ENCODE results near the gene AKR1B15. TPM values are rescaled to one million over a fixed set of nuclear protein-coding genes. Genes with fewer than 3 reads are reported as not detected.

Gene AKR1B15
- total and polyA plus RNA-seq, 5 experiments from 2014 or later = not detected

GRCh38 chr7:134613623-134614347 lies 64.9 kb downstream of the AKR1B15 start:
- Mint-ChIP-seq H3K36me3 (no peaks in the 10 kb centered on the region), H3K27ac (no peak overlapping the region), H3K27me3 (peaks cover 14 to 35% (median 21%) of the 10 kb centered on the region in 5 donors), H3K4me1 (peaks cover 0 to 1% (median 0%) of the 10 kb centered on the region in 4 donors), H3K4me3 (no peak overlapping the region), H3K9me3 (peaks cover 0 to 6% (median 0%) of the 10 kb centered on the region in 9 donors)
- ATAC-seq (no peak), DNase-seq (no peak)
- POLR2A ChIA-PET = no interaction called here

GRCh38 chr7:134616611-134617010 lies 67.7 kb downstream of the AKR1B15 start:
- H3K9me3 Mint-ChIP-seq = peaks cover 0 to 6% (median 0%) of the 10 kb centered on the region in 9 donors
- no peak overlapping the region for H3K27ac Mint-ChIP-seq
- H3K27me3 Mint-ChIP-seq = peaks cover 10 to 26% (median 20%) of the 10 kb centered on the region in 5 donors
- no peak for ATAC-seq
- POLR2A ChIA-PET = no interaction called here
- no peak for DNase-seq
- H3K36me3 Mint-ChIP-seq = no peaks in the 10 kb centered on the region
- peaks cover 0 to 1% (median 0%) of the 10 kb centered on the region in 4 donors for H3K4me1 Mint-ChIP-seq
- peak overlapping the region in 1 of 10 donors; percentile 4 for H3K4me3 Mint-ChIP-seq

- H3K4me1 Mint-ChIP-seq = peaks cover 0 to 1% (median 0%) of the 10 kb centered on the region in 4 donors
- no peaks in the 10 kb centered on the region for H3K9me3 Mint-ChIP-seq
- POLR2A ChIA-PET = no interaction called here
- peaks cover 17 to 40% (median 33%) of the 10 kb centered on the region in 5 donors for H3K27me3 Mint-ChIP-seq
- H3K27ac Mint-ChIP-seq = no peak overlapping the region
- ATAC-seq (no peak), DNase-seq (no peak)
- H3K36me3 Mint-ChIP-seq = no peaks in the 10 kb centered on the region
- H3K4me3 Mint-ChIP-seq = no peak overlapping the region
Measured at GRCh38 chr7:134618756-134619530, 70.0 kb downstream of the AKR1B15 start.

- ATAC-seq = no peak
- POLR2A ChIA-PET = no interaction called here
- no peaks in the 10 kb centered on the region for H3K9me3 Mint-ChIP-seq
- no peak for DNase-seq
- no peak overlapping the region for H3K4me3 Mint-ChIP-seq
- H3K4me1 Mint-ChIP-seq = peaks cover 0 to 1% (median 0%) of the 10 kb centered on the region in 4 donors
- no peak overlapping the region for H3K27ac Mint-ChIP-seq
- H3K36me3 Mint-ChIP-seq = no peaks in the 10 kb centered on the region
- H3K27me3 Mint-ChIP-seq = peaks cover 14 to 42% (median 40%) of the 10 kb centered on the region in 5 donors
Measured at GRCh38 chr7:134619627-134620331, 70.9 kb downstream of the AKR1B15 start.

- H3K27me3 Mint-ChIP-seq = peaks cover 17 to 46% (median 37%) of the 10 kb centered on the region in 5 donors
- ATAC-seq (no peak), DNase-seq (no peak)
- H3K36me3 Mint-ChIP-seq = no peaks in the 10 kb centered on the region
- H3K27ac Mint-ChIP-seq = no peak overlapping the region
- H3K4me3 Mint-ChIP-seq = no peak overlapping the region
- H3K4me1 Mint-ChIP-seq = no peaks in the 10 kb centered on the region
- H3K9me3 Mint-ChIP-seq = no peaks in the 10 kb centered on the region
- POLR2A ChIA-PET = no interaction called here
Measured at GRCh38 chr7:134622303-134622995, 73.5 kb downstream of the AKR1B15 start.

- Mint-ChIP-seq H3K27me3 (peaks cover 21 to 44% (median 42%) of the 10 kb centered on the region in 5 donors), H3K36me3 (no peaks in the 10 kb centered on the region), H3K9me3 (no peaks in the 10 kb centered on the region), H3K27ac (no peak overlapping the region), H3K4me3 (no peak overlapping the region), H3K4me1 (no peaks in the 10 kb centered on the region)
- ATAC-seq (no peak), DNase-seq (no peak)
- POLR2A ChIA-PET = no interaction called here
Measured at GRCh38 chr7:134623193-134623592, 74.3 kb downstream of the AKR1B15 start.

- POLR2A ChIA-PET = no interaction called here
- no peaks in the 10 kb centered on the region for H3K4me1 Mint-ChIP-seq
- H3K9me3 Mint-ChIP-seq = no peaks in the 10 kb centered on the region
- DNase-seq (no peak), ATAC-seq (no peak)
- H3K27ac Mint-ChIP-seq = no peak overlapping the region
- peaks cover 24 to 62% (median 46%) of the 10 kb centered on the region in 5 donors for H3K27me3 Mint-ChIP-seq
- no peak overlapping the region for H3K4me3 Mint-ChIP-seq
- H3K36me3 Mint-ChIP-seq = no peaks in the 10 kb centered on the region
Measured at GRCh38 chr7:134625550-134625949, 76.6 kb downstream of the AKR1B15 start.

GRCh38 chr7:134627109-134627774 lies 78.3 kb downstream of the AKR1B15 start:
- no peaks in the 10 kb centered on the region for H3K4me1 Mint-ChIP-seq

GRCh38 chr7:134627775-134628153 lies 78.9 kb downstream of the AKR1B15 start:
- no peak overlapping the region for H3K4me3 Mint-ChIP-seq

More at GRCh38 chr7:134627109-134627774, 78.3 kb downstream of the AKR1B15 start:
- no peak for DNase-seq
- Mint-ChIP-seq H3K9me3 (no peaks in the 10 kb centered on the region), H3K27ac (no peak overlapping the region), H3K4me3 (no peak overlapping the region), H3K27me3 (peaks cover 25 to 57% (median 47%) of the 10 kb centered on the region in 5 donors), H3K36me3 (no peaks in the 10 kb centered on the region)
- no peak for ATAC-seq
- POLR2A ChIA-PET = no interaction called here

GRCh38 chr7:134629445-134629844 lies 80.5 kb downstream of the AKR1B15 start:
- Mint-ChIP-seq H3K27me3 (peaks cover 21 to 43% (median 31%) of the 10 kb centered on the region in 5 donors), H3K27ac (no peak overlapping the region), H3K9me3 (no peaks in the 10 kb centered on the region), H3K36me3 (no peaks in the 10 kb centered on the region), H3K4me3 (no peak overlapping the region), H3K4me1 (peaks cover 0 to 4% (median under 1%) of the 10 kb centered on the region in 4 donors)
- ATAC-seq = no peak
- DNase-seq = no peak
- POLR2A ChIA-PET = no interaction called here

More at GRCh38 chr7:134627775-134628153, 78.9 kb downstream of the AKR1B15 start:
- Mint-ChIP-seq H3K9me3 (no peaks in the 10 kb centered on the region), H3K36me3 (no peaks in the 10 kb centered on the region), H3K27ac (no peak overlapping the region), H3K4me1 (no peaks in the 10 kb centered on the region), H3K27me3 (peaks cover 22 to 52% (median 41%) of the 10 kb centered on the region in 5 donors)
- DNase-seq = no peak
- POLR2A ChIA-PET = no interaction called here
- ATAC-seq = no peak

Measured in naive thymus-derived CD8-positive, alpha-beta T cell (primary cell).